H1 (cell line): Measurements from ENCODE around the gene SHPK.

ENCODE experiments used
- CBX8 ChIP-seq: fragments of 300-800, 300-1000 bp; sonication (generic); IDR thresholded peaks from 2 replicates; pipeline ENCODE4 v1.7.1; 2016; ENCODE audit warnings: low read depth, low read length, borderline replicate concordance
- CTCF ChIP-seq, 3 experiments: IDR thresholded peaks; 1 replicate in 2 of 3; 2 replicates in 1 of 3; pipeline versions ENCODE4 v1.5.1 to v1.6.1; 2011; ENCODE audit warnings: low read length in 3 of 3, mild to moderate bottlenecking in 3 of 3, inconsistent platforms in 2 of 3, low read depth in 1 of 3, moderate library complexity in 1 of 3; ENCODE audit not compliant: insufficient read depth in 1 of 3; ENCODE audit errors: control extremely low read depth in 1 of 3
- KDM5A ChIP-seq: fragments of 200-600 bp; IDR thresholded peaks from 2 replicates; pipeline ENCODE4 v1.7.1; 2012; ENCODE audit warnings: mild to moderate bottlenecking, low read length, inconsistent platforms, mixed read lengths
- YY1 ChIP-seq: IDR thresholded peaks from 2 replicates; pipeline ENCODE4 v1.6.1; 2011; ENCODE audit warnings: low read depth, mild to moderate bottlenecking, low read length

GRCh38 chr17:3573246-3574100 is 62.6 kb downstream of the SHPK start:
- TF ChIP-seq KDM5A (no peak), YY1 (no peak), CTCF (IDR thresholded peaks at IDR 0.05; ENCODE audit: control extremely low read depth in 1 of 3, insufficient read depth in 1 of 3, low read depth in 1 of 3, low read length in 3 of 3) (no peak), CBX8 (no peak)
